Lower leg skin (tissue), 3 donors: ENCODE results near the gene GPATCH4.

Experiments used
- POLR2A ChIP-seq, 2 donors: fragments of 450-650 bp; IDR thresholded peaks; one replicate each; pipeline ENCODE4 v1.6.1; 2016 to 2017; ENCODE audit warnings: antibody characterized with exemption in 2 of 2, mild to moderate bottlenecking in 1 of 2, moderate library complexity in 1 of 2
- TF ChIP-seq, protein P1 (sequence below), 3 donors: fragments of 450-650 bp; IDR thresholded peaks; one replicate each; pipeline ENCODE4 v1.5.1; 2016; ENCODE audit warnings: antibody characterized with exemption in 3 of 3, mild to moderate bottlenecking in 3 of 3, moderate library complexity in 2 of 3

DNA sequence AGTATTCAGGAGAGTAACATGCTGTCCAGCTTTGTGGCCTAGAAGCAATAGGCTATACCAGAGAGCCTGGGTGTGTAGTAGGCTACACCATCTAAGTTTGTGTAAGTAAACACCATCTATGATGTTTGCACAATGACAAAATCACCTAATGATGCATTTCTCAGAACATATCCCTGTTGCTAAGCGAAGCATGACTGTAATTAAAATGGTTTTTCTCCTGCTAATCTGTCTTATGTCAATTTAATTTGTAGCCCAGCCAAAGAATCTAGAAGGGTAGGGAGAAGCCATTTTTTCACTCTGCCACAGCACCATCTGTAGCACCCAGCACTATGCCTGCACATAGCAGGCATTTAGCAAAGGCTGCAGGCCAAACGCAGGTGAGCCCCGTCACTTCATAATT lies 23.7 kb downstream of the GPATCH4 start:
- no peak for TF ChIP-seq POLR2A (IDR thresholded peaks at IDR 0.05)
- TF ChIP-seq, protein P1, sequence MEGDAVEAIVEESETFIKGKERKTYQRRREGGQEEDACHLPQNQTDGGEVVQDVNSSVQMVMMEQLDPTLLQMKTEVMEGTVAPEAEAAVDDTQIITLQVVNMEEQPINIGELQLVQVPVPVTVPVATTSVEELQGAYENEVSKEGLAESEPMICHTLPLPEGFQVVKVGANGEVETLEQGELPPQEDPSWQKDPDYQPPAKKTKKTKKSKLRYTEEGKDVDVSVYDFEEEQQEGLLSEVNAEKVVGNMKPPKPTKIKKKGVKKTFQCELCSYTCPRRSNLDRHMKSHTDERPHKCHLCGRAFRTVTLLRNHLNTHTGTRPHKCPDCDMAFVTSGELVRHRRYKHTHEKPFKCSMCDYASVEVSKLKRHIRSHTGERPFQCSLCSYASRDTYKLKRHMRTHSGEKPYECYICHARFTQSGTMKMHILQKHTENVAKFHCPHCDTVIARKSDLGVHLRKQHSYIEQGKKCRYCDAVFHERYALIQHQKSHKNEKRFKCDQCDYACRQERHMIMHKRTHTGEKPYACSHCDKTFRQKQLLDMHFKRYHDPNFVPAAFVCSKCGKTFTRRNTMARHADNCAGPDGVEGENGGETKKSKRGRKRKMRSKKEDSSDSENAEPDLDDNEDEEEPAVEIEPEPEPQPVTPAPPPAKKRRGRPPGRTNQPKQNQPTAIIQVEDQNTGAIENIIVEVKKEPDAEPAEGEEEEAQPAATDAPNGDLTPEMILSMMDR (IDR thresholded peaks at IDR 0.05) = no peak
